Neural crest cell (in vitro differentiated cells): ENCODE results near the gene CGB1. TPM values are rescaled to one million over a fixed set of nuclear protein-coding genes. Genes with fewer than 3 reads are reported as not detected.

Experiments
- DNase-seq: peaks from one replicate; pipeline ENCODE4 v3.0.0; 2021; ENCODE audit warnings: low read depth, mixed read lengths, low spot score
- H3K27ac Mint-ChIP-seq: one replicate; pipeline ENCODE4 v1.8.0; 2021; ENCODE audit warnings: mild to moderate bottlenecking, mixed read lengths; ENCODE audit not compliant: unreplicated experiment
- H3K27me3 Mint-ChIP-seq: 2 replicates; pipeline ENCODE4 v1.8.0; 2021; ENCODE audit warnings: low read depth, mild to moderate bottlenecking, mixed read lengths
- H3K36me3 Mint-ChIP-seq: 2 replicates; pipeline ENCODE4 v1.8.0; 2021; ENCODE audit warnings: low read depth, mild to moderate bottlenecking, mixed read lengths
- H3K4me1 Mint-ChIP-seq: 2 replicates; pipeline ENCODE4 v1.8.0; 2021; ENCODE audit warnings: mixed read lengths
- H3K4me3 Mint-ChIP-seq: one replicate; pipeline ENCODE4 v1.8.0; 2021; ENCODE audit warnings: mild to moderate bottlenecking, mixed read lengths
- H3K9me3 Mint-ChIP-seq: 2 replicates; pipeline ENCODE4 v1.8.0; 2021; ENCODE audit warnings: mixed read lengths
- total RNA-seq: library from RNA; stranded (reverse); gene quantifications from 2 replicates; pipeline ENCODE4 v1.2.1, GENCODE V29; 2021
- TF ChIP-seq, protein P1 (sequence below): fragments of 200-600 bp; sonication (generic); conservative IDR thresholded peaks from 2 replicates; pipeline ENCODE4 v1.5.0; 2021; ENCODE audit warnings: antibody characterized with exemption, mild to moderate bottlenecking

The CGB1 gene
- total RNA-seq, 1 donor from 2014 or later: not detected

DNA sequence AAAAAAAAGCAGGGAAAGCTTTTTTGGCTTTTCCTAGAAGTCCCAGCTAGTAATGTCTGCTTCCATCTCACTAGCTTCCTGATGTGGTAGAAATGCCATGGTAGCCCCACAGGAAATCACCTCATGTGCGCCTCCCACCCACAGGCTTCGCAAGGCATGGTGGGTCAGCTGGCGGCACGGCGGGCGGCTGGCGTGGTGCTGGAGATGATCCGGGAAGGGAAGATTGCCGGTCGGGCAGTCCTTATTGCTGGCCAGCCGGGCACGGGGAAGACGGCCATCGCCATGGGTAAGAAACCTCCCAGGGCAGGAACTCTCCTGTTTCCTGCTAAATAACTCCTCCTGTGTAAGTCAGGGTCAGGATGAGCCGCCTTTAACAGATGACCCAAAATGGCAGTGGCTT is 32.6 kb downstream of the CGB1 start:
- peaks cover 6% of the 10 kb centered on the region for H3K36me3 Mint-ChIP-seq

GRCh38 chr19:48999481-49000325 is 37.0 kb downstream of the CGB1 start:
- peak; percentile 75 for DNase-seq
- TF ChIP-seq, protein P1, sequence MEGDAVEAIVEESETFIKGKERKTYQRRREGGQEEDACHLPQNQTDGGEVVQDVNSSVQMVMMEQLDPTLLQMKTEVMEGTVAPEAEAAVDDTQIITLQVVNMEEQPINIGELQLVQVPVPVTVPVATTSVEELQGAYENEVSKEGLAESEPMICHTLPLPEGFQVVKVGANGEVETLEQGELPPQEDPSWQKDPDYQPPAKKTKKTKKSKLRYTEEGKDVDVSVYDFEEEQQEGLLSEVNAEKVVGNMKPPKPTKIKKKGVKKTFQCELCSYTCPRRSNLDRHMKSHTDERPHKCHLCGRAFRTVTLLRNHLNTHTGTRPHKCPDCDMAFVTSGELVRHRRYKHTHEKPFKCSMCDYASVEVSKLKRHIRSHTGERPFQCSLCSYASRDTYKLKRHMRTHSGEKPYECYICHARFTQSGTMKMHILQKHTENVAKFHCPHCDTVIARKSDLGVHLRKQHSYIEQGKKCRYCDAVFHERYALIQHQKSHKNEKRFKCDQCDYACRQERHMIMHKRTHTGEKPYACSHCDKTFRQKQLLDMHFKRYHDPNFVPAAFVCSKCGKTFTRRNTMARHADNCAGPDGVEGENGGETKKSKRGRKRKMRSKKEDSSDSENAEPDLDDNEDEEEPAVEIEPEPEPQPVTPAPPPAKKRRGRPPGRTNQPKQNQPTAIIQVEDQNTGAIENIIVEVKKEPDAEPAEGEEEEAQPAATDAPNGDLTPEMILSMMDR: peak; percentile 76
- H3K36me3 Mint-ChIP-seq: peaks cover 4% of the 10 kb centered on the region
- H3K9me3 Mint-ChIP-seq: no peaks in the 10 kb centered on the region
- H3K4me3 Mint-ChIP-seq: peak overlapping the region; percentile 72
- H3K27me3 Mint-ChIP-seq: no peaks in the 10 kb centered on the region
- H3K27ac Mint-ChIP-seq: peak overlapping the region; percentile 67
- peaks cover 26% of the 10 kb centered on the region for H3K4me1 Mint-ChIP-seq

More for the DNA sequence above, 32.6 kb downstream of the CGB1 start:
- Mint-ChIP-seq H3K4me1 (peaks cover 8% of the 10 kb centered on the region), H3K4me3 (no peak overlapping the region), H3K27me3 (no peaks in the 10 kb centered on the region), H3K27ac (no peak overlapping the region), H3K9me3 (no peaks in the 10 kb centered on the region)
- DNase-seq: no peak
- TF ChIP-seq, protein P1: no peak

DNA sequence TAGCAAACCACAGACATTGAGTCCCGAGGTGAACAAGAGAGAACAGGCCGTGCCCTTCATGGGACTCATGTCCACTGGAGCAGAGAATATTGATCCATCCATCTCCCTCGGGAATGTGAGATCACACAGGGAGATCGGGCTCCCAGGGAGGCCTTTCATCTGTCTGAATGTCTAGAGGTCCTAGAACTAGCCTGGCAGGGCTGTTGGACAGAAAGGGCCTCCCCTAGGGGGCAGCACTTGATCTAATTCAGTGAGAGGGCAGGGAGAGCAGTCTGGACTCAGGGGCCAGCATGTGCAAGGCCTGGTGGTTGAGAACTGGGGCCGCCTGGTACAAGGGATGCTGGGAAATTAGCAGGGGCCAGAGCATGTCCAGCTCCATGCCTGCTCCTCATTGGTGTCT is 38.7 kb downstream of the CGB1 start:
- peaks cover 2% of the 10 kb centered on the region for H3K36me3 Mint-ChIP-seq
- TF ChIP-seq, protein P1: peak; percentile 62
- no peaks in the 10 kb centered on the region for H3K9me3 Mint-ChIP-seq
- peak overlapping the region; percentile 65 for H3K27ac Mint-ChIP-seq
- peaks cover 37% of the 10 kb centered on the region for H3K4me1 Mint-ChIP-seq
- H3K4me3 Mint-ChIP-seq: peak overlapping the region; percentile 64
- peak; percentile 74 for DNase-seq
- no peaks in the 10 kb centered on the region for H3K27me3 Mint-ChIP-seq

DNA sequence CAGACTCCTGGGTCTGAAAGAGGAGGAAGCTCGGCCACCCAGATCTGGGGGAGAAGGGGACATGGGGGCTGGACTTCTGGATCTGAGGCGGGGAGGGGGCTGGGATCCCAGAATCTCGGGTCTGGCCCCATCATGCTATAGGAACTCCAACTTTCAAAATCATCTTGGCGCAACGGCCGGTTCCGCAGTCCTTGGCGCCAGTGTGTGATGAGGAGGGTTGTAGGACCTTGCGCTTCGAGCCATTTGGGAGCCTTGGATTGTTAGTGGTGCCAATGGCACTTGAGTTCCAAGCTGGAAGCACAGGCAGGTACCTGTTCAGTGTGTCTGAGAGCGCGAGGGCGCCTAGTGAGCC is 42.7 kb downstream of the CGB1 start:
- peak overlapping the region; percentile 96 for H3K27ac Mint-ChIP-seq
- H3K36me3 Mint-ChIP-seq: no peaks in the 10 kb centered on the region
- TF ChIP-seq, protein P1: no peak
- no peak for DNase-seq
- no peaks in the 10 kb centered on the region for H3K27me3 Mint-ChIP-seq
- H3K4me1 Mint-ChIP-seq: peaks cover 48% of the 10 kb centered on the region
- H3K9me3 Mint-ChIP-seq: no peaks in the 10 kb centered on the region
- H3K4me3 Mint-ChIP-seq: peak overlapping the region; percentile 99

DNA sequence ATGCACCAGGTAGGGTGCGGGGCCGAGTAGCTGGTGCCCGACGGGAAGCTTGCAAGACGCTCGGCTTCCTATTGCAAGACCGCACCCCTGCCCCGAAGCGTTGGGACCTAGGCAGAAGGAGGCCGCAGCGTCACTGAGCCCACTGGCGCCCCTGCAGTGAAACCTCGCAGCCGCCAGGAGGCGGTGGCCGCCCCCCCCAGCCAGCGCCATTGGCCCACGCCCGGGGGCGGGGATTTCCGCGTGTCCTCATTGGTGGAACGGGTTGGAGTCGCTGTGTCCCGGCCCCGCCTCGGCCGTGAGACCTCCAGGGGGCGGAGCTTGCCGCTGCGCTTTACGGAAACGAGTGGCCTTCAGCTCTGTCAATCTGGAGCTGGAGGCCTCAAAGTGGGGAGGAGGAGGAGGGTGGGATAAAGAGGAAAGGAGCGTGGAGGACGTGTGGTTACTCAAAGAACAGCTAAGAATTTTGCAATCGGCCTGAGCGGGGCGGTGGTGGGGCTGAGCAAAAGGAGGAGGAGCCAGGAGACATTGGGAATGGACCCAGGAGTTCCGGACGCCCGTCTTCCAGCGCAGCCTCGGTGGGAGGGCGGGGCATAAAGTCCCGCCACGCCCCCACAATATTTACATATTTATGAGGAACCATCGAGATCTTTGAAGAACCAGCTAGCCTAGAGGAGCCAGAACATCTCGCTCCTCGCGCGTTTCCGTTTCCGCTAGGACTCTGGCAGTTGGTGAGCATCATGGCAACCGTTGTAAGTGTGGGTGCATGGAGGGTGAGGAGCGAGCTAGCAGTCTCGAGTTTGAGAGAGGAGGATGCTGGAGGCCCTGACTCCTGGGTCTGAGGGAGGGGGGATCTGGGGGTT is 43.3 kb downstream of the CGB1 start, which contains the start of the genes GYS1 and RUVBL2:
Gene GYS1 (minus strand): TSS at position 135 of the 860 bp plus-strand sequence. CDS start 197 bp downstream, outside the sequence.
Gene RUVBL2 (plus strand): TSS at position 713 of the 860 bp plus-strand sequence. CDS start 25 bp downstream, at position 738.
- TF ChIP-seq, protein P1: peak; percentile 99
- Mint-ChIP-seq H3K36me3 (no peaks in the 10 kb centered on the region), H3K27ac (peak within 1 kb of the TSS; percentile 98), H3K4me1 (peaks cover 48% of the 10 kb centered on the region), H3K9me3 (no peaks in the 10 kb centered on the region), H3K27me3 (no peaks in the 10 kb centered on the region), H3K4me3 (peak within 1 kb of the TSS; percentile 99)
- DNase-seq: peak; percentile 98
